HG02610 (cell line): ENCODE data around the gene ARHGAP1.

ENCODE experiments used
- ATAC-seq: cut with Tn5 transposase; IDR thresholded peaks from one replicate; pipeline ENCODE4 v1.9.1; 2021; ENCODE audit warnings: mild to moderate bottlenecking, moderate library complexity; ENCODE audit not compliant: unreplicated experiment

Gene ARHGAP1

GRCh38 chr11:46700241-46701077 lies at the start of gene ARHGAP1, which contains the start of gene ZNF408:
ARHGAP1 (minus strand) TSS chr11:46700619; CDS start chr11:46696107, 4,512 bp downstream.
ZNF408 (plus strand) TSS chr11:46701031; CDS start chr11:46701048, 17 bp downstream.
- peak; percentile 90 for ATAC-seq

GRCh38 chr11:46747150-46747549 lies 46.7 kb upstream of the ARHGAP1 start:
- ATAC-seq, result no peak

GRCh38 chr11:46745995-46746394 lies 45.6 kb upstream of the ARHGAP1 start:
- ATAC-seq, result no peak

GRCh38 chr11:46745328-46745727 lies 44.9 kb upstream of the ARHGAP1 start:
- ATAC-seq, result no peak

DNA sequence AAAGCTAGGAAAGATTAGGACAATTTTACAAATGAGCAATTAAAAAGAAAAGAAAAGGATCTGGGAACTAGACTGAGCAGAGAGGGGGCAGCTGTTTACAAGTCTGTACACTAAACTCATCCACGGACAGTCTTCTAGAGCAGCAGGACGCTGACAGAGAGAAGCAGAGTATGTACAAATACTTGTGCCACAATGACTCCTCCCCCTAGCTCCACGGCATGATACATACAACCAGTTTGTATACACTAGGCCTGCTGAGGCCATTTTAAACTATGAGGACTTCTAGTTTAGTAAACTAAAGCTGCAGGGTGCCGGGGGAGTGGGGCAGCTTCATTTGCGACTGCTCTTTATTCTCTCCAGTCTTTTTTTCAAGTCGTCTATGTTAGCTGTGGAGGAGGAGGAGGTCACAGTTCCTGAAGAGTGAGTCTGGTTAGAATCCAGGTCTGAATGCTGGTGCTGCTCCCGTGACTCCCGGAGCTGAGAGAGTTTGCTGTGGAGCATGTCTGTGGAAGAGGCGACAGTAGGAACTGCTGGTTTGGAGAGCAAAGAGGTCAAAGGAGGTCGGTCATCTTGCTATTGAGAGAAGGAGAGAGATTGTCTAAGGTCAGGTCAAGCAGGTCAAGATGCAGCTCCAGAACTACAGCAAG lies 43.4 kb upstream of the ARHGAP1 start:
- no peak for ATAC-seq

GRCh38 chr11:46743043-46743442 lies 42.6 kb upstream of the ARHGAP1 start:
- no peak for ATAC-seq

- ATAC-seq, result no peak
Observed at GRCh38 chr11:46741600-46742484, 41.4 kb upstream of the ARHGAP1 start.

GRCh38 chr11:46738887-46739286 lies 38.5 kb upstream of the ARHGAP1 start:
- ATAC-seq, result no peak

DNA sequence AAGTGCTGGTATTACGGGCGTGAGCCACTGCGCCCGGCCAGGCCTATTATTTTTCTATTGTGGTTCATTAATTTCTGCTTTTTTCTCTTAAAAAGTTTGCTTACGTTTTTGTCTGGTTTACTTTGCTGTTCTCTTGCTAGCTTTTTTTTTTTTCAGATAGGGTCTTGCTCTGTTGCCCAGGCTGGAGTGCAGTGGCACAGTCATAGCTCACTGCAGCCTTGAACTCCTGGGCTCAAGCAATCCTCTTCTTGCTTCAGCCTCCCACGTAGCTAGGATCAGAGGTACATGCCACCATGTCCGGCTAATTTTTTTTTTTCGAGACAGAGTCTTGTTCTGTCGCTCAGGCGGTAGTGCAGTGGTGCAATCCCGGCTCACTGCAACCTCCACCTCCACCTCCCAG lies 37.3 kb upstream of the ARHGAP1 start:
- no peak for ATAC-seq

GRCh38 chr11:46736615-46737014 lies 36.2 kb upstream of the ARHGAP1 start:
- ATAC-seq, result no peak

GRCh38 chr11:46736146-46736545 lies 35.7 kb upstream of the ARHGAP1 start:
- no peak for ATAC-seq

DNA sequence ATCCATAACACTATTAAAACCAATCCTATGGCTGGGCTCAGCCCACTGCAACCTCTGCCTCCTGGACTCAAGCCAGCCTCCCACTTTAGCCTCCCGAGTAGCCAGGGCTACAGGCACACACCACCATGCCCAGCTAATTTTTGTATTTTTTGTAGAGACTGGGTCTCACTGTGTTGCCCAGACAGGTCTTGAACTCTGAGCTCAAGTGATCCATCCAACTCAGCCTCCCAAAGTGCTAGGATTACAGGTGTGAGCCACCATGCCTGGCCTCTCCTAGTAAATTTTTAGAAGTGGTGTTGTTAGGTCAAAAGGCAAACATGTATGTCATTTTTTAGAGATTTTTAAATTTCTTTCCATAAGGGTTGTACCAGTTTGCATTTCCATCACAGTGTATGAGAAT lies 32.8 kb upstream of the ARHGAP1 start:
- no peak for ATAC-seq

DNA sequence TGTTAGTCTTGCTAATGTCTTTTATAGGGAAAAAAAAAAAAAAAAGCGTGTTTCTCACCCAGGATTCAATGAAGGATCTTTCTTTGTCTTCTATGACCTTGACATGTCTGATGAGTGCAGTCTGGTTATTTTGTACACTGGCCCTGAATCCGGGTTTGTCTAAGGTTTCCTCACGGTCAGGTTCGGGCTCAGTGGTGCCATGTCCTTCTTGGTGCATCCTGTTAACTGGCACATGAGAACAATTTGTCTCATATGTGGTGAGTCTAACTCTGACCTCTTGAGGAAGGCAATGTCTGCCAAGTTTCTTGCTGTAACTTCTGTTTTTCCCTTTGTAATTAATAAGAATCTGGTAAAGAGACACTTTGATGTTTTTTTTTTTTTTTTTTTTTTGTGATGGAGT lies 31.1 kb upstream of the ARHGAP1 start:
- no peak for ATAC-seq

- ATAC-seq, result no peak
Observed at GRCh38 chr11:46729110-46730027, 28.9 kb upstream of the ARHGAP1 start.

DNA sequence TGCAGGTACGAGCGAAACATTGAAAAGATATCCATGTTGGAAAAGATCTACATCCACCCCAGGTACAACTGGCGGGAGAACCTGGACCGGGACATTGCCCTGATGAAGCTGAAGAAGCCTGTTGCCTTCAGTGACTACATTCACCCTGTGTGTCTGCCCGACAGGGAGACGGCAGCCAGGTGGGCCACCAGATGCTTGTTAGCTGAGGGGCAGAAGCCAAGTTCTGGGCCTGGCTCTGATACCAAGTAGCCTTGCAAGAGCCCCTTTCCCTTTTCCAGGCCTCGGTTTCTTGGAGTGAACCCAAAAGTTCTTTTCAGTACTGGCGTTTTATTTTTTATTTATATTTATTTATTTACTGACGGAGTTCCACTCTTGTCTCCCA lies 28.2 kb upstream of the ARHGAP1 start:
- ATAC-seq, result no peak

DNA sequence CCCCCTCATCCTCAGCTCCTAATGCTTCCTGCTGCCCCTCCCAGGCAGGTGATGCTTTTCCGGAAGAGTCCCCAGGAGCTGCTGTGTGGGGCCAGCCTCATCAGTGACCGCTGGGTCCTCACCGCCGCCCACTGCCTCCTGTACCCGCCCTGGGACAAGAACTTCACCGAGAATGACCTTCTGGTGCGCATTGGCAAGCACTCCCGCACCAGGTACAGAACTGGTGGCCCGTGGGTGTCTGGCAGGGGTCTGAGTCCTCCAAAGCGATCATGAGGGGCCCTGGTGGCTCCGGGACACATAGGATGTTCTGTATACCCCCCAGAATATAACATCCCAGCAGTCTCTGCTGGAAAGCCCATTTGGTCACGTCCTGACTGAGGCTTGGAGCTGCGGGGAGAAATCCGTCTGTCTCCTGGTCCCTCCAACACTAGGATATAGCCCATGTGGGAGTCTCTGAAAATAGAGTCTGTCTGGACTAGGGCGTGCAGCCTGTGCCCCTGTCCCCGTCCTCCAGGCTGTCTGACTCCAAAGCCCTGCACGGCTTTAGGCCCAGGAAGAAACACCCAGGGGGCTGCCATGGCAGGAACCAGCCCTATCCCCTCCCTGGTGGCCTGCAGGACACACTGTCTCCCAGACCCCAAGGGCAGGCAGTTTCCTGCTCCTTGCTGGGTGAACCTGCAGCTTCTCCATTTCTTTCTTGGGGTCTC lies 27.7 kb upstream of the ARHGAP1 start:
- ATAC-seq, result no peak

DNA sequence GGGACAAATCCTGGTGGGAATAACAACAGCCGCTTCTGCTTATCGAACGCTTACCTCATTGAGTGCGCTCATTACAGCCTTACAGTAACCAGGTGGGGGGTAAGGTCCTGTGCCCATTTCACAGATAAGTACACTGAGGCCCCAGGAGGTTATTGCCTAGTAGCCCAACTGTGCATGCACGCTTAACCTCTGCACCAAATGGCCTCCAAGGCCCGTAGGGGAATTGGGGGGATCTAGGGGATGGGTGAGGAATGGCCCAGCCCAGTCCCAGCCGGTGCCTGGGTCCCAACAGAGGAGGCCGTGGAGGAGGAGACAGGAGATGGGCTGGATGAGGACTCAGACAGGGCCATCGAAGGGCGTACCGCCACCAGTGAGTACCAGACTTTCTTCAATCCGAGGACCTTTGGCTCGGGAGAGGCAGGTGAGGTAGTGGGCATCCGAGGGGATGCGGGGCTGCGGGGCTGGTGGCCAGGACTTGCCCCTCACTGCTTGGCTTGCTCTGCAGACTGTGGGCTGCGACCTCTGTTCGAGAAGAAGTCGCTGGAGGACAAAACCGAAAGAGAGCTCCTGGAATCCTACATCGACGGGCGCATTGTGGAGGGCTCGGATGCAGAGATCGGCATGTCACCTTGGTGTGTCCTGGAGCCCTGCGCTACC lies 25.9 kb upstream of the ARHGAP1 start:
- no peak for ATAC-seq

DNA sequence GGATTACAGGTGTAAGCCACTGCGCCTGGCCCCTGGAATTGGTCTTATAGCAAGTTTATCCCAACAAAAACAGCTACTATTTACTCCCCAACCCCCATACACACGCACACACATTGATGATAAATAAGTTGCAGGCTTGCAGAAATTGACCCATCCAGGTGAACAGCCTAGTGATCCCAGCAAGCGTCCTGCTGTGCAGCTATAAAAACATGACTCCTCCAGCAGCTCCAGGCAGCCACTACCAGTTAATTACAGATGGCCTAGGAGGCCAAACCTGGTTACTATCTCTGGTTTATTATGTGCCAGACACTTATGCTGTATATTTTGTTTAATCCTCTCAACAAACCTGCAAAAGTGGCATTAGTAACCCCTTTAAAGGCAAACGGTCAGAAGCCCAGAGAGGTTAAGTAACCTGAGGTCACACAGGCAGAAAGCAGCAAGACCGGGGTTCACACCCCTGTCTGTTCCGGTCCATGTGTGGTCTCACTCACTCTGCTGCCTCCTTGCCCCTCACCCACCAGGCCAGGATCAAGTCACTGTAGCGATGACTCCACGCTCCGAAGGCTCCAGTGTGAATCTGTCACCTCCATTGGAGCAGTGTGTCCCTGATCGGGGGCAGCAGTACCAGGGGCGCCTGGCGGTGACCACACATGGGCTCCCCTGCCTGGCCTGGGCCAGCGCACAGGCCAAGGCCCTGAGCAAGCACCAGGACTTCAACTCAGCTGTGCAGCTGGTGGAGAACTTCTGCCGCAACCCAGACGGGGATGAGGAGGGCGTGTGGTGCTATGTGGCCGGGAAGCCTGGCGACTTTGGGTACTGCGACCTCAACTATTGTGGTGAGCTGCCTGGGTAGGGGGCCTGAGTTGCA lies 25.2 kb upstream of the ARHGAP1 start:
- ATAC-seq, result no peak
